ENCODE measurements around the gene CBL.

DNA sequence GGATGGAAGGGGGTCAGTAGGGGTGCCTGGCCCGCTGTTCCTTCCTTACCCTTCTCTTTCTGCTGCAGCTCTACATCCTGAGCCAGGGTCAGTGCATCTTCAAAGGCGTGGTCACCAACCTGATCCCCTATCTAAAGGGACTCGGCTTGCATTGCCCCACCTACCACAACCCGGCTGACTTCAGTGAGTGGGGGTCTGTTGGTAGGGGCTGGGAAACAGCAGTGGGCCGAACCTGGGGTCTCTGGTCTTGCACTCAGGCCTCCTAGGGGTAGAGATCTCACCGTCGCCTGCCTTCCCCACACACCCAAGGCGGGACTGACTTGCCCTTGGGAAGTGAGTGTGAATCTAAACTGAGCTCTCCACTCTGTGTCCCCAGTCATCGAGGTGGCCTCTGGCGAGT is 49.6 kb upstream of the CBL start:
- no peak for TF ChIP-seq POLR2AphosphoS5 (IDR thresholded peaks at IDR 0.05)
- TF ChIP-seq, protein P1, sequence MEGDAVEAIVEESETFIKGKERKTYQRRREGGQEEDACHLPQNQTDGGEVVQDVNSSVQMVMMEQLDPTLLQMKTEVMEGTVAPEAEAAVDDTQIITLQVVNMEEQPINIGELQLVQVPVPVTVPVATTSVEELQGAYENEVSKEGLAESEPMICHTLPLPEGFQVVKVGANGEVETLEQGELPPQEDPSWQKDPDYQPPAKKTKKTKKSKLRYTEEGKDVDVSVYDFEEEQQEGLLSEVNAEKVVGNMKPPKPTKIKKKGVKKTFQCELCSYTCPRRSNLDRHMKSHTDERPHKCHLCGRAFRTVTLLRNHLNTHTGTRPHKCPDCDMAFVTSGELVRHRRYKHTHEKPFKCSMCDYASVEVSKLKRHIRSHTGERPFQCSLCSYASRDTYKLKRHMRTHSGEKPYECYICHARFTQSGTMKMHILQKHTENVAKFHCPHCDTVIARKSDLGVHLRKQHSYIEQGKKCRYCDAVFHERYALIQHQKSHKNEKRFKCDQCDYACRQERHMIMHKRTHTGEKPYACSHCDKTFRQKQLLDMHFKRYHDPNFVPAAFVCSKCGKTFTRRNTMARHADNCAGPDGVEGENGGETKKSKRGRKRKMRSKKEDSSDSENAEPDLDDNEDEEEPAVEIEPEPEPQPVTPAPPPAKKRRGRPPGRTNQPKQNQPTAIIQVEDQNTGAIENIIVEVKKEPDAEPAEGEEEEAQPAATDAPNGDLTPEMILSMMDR (IDR thresholded peaks at IDR 0.05), result no peak
- TF ChIP-seq POLR2A (IDR thresholded peaks at IDR 0.05), result no peak
- no peak for TF ChIP-seq EP300 (IDR thresholded peaks at IDR 0.05)
